SH-SY5Y (cell line): ENCODE measurements around the gene IGFBP5.

Source experiments
- GATA2 ChIP-seq: IDR thresholded peaks from 2 replicates; pipeline ENCODE4 v1.6.1; 2011; ENCODE audit warnings: mild to moderate bottlenecking, low read depth, low read length
- GATA3 ChIP-seq: IDR thresholded peaks from 2 replicates; pipeline ENCODE4 v1.6.1; 2011; ENCODE audit warnings: low read depth, mild to moderate bottlenecking, low read length, moderate library complexity

DNA sequence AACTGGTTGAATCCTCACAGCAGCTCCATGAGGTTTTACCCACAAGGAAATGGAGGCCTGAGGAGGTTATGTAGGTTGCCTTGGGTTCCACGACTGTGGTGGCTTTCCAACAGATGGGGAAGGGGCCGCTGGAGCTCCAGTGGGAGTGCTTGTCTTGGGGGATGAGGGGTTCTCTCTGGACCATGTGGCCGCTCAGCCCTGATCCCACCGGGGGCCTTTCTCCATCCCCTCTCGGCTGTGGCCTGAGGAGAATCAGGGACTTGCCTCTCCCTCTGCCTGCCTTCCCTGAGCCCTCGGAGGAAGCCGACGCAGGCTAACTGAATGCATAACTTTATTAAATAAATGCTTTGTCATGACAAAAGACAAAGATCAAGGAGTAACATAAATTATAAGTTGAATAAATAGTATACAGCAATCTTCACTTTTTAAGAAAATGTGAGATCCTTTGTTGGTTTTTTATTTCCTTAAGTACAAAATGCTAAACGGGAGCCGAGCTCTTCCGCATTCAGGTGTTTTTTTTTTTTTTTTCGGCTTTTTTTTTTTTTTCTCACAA is 23.5 kb downstream of the IGFBP5 start:
- TF ChIP-seq GATA3, result no peak
- no peak for TF ChIP-seq GATA2
